Occipital lobe (tissue), 2 donors: ENCODE results near the gene WWOX. TPM values are rescaled to one million over a fixed set of nuclear protein-coding genes. Genes with fewer than 3 reads are reported as not detected.

Source experiments
- DNase-seq: peaks from one replicate; lab custom pipeline; 2025; lab: John Stamatoyannopoulos, UW
- total RNA-seq: library from RNA; depleted of rRNA; stranded (reverse); fragments of >200 nt; gene quantifications from one replicate; pipeline ENCODE4 v1.2.3, GENCODE V29; 2014

WWOX gene
- total RNA-seq, 1 donor from 2014 or later, result 20.9 TPM

GRCh38 chr16:78563905-78564304, 464.5 kb downstream of the WWOX start:
- DNase-seq, result no peak

- DNase-seq, result no peak
Observed at GRCh38 chr16:78566397-78567073, 467.1 kb downstream of the WWOX start.

DNA sequence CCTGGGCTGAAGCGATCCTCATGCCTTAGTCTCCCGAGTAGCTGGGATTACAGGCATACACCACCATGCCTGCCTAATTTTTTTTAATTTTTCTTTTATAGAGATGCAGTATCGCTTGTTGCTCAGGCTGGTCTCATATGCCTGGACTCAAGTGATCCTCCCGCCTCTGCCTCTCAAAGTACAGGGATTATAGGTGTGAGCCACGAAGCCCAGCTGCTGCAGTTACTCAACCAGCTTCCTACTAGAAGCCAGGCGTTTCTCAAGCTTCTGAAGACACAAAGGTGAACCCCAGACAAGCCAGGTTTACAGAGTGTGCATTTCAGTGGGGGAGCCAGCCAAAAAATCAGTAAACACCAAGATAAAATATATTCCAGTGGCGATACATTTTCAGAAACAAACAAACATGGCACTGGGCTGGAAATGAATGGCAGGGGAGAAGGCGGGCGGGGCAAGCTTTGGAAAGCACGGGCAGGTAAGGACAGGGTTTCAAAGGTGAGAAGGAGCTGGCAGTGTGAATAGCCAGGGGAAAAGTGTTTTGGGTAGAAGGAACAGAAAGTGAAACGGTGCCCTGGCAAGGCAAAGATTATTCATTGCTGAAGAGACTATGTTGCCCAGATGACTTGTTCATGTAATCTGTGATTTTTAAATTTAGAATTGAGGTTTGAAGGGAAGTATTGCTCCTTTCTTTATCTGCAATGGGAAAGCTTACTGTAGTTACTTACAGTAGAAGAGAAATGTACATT, 471.1 kb downstream of the WWOX start:
- DNase-seq, result no peak

DNA sequence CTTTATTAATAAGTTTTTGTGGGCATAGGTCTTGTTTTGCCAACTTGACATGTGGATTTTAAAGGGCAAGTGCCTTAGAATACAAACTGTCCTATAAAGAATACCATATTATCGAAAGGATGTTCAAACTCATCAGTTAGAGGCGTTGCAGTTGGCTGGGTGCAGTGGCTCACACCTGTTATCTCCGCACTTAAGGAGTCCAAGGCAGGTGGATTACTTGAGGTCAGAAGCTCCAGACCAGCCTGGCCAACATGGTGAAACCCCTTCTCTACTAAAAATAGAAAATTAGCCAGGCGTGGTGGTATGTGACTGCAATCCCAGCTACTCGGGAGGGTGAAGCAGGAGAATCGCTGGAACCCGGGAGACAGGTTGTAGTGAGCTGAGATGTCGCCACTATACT, 472.0 kb downstream of the WWOX start:
- DNase-seq, result no peak

DNA sequence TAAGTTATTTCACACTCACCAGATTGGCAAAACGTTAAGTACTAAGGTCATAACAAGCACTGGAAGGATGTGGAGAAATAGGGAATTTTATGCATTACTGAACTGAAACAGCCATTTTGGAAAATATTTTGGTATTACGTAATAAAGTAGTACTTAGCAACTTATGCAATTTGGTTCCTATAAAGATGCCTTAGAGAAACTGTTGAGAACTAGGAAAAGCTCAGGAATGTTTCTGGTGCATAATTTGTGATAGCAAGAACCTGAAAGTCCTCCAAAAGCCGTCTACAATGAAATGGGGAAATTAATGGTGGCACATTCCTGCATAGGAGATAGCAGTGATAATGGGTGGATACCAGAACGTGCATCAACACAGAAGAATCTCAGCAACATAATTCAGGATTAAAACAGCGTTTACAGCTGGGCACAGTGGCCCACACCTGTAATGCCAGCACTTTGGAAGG, 472.5 kb downstream of the WWOX start:
- DNase-seq, result no peak

GRCh38 chr16:78574571-78574970, 475.1 kb downstream of the WWOX start:
- no peak for DNase-seq

- no peak for DNase-seq
Observed at GRCh38 chr16:78576941-78577340, 477.5 kb downstream of the WWOX start.

- DNase-seq, result no peak
Observed at GRCh38 chr16:78577630-78578029, 478.2 kb downstream of the WWOX start.

- no peak for DNase-seq
Observed at GRCh38 chr16:78579020-78579419, 479.6 kb downstream of the WWOX start.

DNA sequence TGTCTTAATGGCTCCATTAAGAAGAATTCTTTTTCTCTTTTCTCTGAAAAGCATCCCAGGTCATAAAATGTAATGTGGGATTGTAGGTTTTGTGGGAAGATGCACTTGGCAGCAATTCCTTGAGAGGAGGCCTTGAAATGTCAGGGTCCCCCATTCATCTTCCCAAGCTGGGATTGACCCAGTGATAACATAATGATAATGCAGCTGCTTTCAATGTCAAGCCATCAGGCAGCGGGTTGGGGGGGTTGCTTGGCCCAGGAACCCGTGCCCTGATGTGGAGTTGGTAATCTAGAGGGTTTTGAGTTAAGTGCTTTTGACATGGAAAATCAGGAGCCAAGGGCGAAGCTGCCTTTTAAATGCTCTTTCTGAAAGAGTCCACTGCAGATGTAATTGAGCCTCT, 484.0 kb downstream of the WWOX start:
- no peak for DNase-seq

- DNase-seq, result no peak
Observed at GRCh38 chr16:78584213-78584860, 484.9 kb downstream of the WWOX start.

GRCh38 chr16:78584991-78585390, 485.5 kb downstream of the WWOX start:
- DNase-seq, result no peak

DNA sequence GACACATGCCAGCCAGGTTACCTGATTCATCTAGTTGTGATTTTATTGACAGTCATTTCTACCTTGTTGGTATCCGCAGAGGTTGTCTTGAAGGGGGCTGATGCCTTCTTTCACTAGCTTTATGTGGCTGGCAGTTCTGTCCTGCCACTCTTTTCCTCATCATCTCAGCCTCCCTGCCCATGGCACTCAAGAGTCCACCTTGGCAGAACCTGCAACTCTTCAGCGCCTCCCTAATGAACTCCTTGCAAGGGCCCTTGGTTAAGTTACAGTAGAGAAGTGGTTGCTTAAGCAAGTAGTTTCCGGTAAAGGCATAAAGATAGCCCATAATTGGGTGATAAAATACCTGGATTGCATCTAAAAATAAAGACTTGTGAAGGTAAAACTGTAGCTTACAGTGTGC, 489.9 kb downstream of the WWOX start:
- no peak for DNase-seq

DNA sequence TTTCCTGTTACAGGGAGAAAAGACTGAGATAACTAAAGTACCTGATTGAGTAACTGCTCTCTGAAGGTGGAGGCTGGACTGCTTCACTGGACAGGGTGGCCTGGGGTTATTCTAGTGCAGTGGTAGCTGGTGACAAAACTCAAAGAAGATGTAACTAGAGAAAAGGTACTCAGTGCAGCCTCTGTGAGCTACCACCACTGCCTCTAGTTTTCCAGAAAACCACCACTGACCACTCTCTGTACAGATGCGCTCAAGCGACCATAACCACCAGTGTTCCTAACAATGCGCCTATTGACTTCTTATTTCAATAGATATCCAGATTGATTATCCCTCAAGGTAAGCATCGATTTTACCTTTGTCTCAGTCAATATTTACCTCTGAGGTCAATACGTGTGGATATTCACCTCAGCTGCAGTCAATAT, 492.2 kb downstream of the WWOX start:
- DNase-seq, result no peak

DNA sequence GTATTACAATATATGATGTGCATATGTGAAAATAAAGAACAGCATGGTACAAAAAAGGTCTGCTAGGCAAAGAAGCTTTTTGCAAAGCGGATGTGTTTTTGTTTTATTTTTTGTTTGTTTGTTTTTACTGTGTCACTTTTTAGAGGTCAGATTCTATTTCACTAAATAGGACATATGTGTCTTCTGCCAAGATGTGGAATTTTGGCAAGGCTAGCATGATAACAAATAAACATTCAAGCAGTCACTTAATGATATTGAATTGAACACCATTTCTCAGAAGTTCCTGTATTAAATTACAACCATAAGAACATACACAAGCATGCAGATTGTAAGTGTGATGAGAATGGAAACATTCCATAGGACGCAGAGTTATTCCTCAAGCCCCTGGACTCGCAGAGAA, 492.7 kb downstream of the WWOX start:
- no peak for DNase-seq

DNA sequence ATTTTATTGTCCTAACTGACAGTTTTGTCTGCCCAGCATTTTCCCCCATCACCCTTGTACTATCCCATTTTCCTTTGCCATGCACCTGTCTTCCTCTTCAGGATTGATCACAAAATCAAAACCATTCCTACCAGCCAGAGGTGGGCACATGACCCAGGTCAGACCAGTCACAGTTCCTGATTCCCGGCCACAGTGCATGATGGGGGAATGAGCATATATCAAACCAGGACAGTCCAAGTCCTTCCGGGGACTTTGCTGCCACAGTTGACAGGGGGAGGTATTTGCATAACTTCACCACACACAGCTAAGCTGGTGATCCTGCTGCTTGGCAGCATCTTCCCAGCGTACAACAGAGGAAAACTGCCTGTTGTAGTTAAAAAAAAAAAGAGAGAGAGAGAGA, 493.9 kb downstream of the WWOX start:
- DNase-seq, result no peak

- DNase-seq, result no peak
Observed at GRCh38 chr16:78594191-78594590, 494.7 kb downstream of the WWOX start.

DNA sequence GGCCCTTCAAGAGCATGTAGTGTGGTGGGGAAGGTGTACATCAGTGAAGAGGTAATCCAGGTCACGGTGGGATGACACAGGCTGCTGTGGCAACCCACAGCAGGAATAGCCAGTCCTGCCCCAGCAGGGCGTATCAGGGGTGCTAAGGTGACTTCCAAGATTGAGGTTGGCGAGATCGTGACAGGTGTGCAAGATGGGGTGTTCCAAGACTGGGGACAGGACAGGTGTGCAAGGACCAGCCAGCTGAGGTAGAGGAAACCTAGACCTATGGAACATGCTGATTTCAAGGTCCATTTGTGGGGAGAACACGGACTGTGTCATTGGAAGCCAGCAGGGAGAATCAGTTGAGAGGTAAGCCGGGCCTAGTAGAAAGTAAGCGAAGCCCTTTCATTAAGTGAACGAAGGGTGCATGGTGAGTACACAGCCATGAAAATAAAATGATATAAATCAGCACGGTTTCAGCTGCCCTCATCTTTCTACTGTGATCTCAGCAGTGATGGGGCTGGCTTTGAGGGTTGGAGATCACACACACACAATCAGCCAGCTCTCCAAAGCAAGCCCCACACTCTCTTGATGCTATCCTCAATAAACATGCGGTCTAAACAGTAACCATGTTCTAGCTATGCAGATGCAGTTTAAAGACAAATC, 497.0 kb downstream of the WWOX start:
- DNase-seq, result no peak

GRCh38 chr16:78596996-78597422, 497.6 kb downstream of the WWOX start:
- DNase-seq, result no peak

- no peak for DNase-seq
Observed at GRCh38 chr16:78597809-78598570, 498.5 kb downstream of the WWOX start.

GRCh38 chr16:78599271-78599670, 499.8 kb downstream of the WWOX start:
- no peak for DNase-seq
